HG03159 (cell line): ENCODE measurements around the gene DTNBP1.

Source experiments
- ATAC-seq: cut with Tn5 transposase; IDR thresholded peaks from one replicate; pipeline ENCODE4 v1.9.1; 2021; ENCODE audit warnings: mild to moderate bottlenecking, moderate library complexity; ENCODE audit not compliant: unreplicated experiment

The DTNBP1 gene

DNA sequence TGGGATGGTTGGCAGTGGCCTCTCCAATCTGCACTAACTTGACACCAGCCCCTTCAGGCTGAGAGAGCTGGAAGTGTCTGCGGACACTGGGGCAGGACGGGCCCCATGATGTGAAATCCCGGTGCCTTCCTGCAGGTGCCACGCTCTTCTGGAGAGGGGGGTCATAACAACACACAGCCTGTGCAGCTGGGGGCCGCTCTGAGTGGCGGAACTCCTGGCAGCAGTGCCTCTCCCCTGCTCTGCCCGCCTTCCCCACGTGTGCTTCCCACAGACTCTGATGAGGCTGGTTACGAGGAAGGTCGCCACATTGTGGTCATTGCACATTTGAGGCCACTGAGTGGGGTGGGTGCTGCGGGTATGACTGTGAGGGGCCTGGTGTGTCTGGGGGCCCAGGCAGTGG lies 145.2 kb downstream of the DTNBP1 start:
- ATAC-seq: no peak

- ATAC-seq: no peak
Observed at GRCh38 chr6:15516923-15517560, 145.8 kb downstream of the DTNBP1 start.

GRCh38 chr6:15516378-15516777 lies 146.4 kb downstream of the DTNBP1 start:
- no peak for ATAC-seq

- no peak for ATAC-seq
Observed at GRCh38 chr6:15515660-15516375, 147.0 kb downstream of the DTNBP1 start.

DNA sequence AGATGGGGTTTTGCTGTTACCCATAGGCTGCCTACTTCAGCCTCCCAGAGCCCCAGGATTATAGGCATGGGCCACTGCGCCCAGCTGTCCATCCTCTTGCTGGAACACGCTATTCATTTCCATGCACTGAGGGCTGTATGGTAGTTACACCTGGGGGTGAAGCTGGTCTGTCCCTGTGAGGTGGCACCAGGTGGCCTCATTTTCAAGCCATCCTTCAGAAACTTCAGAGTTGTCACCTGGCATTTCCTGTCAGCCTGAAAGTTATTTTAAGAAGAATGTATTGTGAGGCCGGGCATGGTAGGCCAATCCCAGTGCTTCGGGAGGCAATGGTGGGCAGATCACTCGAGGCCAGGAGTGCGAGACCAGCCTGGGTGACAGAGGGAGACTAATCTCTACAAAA lies 147.6 kb downstream of the DTNBP1 start:
- ATAC-seq: no peak

DNA sequence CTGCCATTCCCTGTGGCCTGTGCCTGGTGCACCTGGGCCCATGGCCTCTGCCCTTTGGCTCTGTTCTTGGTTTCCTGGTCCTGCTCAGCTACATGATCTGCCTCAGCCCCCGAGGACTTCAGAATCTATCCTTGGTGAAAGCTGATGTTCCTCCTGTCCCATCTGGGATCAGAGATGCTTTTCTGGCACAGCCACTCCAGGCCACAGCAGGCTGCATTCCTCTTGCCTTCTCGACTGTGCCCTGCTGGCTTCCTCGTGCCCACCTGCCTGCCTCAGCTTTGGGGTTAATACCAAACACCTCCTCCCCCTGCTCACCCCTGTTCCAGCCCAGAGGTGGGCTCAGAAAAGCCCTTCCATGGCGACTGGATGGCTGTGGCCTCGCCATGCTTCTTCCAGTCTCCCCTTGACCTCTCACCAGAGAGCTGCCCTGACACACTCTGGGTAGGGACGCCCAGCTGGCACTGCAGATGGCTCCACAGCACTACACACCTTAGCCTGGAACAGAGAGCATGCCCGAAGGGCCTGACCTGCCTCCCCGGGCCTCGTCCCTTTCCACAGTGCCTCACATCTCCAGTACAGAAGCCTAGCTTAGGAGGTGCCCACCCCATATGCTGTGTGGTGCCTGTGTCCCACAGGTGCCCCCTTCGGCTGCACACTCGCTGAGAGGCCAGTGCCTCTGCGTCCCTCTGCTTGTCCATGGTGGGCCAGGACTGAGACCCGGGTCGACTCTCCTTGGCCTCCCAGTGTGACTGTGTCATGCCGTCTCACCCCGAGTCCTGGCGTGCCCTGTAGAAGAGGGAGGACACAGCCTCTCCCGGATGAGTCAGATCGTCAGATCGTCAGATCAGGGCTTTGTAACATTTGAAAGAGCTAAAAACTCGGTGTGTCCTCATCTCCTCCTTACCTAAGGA lies 148.8 kb downstream of the DTNBP1 start:
- ATAC-seq: no peak

DNA sequence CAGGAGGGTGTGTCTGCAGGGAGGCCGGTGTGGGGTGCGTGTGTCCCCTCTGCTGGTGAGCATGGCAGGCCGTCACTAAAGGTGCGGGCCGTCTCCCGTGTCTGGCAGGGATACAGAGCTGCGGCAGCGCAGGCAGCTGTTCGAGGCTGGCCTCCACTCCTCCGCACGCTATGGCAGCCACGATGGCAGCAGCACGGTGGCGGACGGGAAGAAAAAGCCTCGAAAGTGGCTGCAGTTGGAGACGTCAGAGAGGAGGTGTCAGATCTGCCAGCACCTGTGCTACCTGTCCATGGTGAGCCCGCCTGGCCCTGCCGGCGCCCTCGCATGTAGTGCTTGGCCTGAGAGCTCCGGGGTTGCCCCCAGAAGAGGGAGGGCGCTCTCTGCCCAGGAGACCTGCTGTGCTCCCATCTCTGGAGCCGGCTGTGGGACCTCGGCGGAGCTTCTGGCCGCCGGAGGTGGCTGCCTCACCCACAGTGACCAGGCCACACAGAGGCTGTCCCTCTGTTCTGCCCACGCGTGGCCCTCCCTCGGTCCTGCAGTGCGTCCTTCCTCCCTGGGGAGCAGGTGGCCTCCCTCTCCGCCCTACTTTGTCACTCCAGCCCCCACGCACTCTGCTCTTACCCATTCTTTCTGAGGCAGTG lies 149.6 kb downstream of the DTNBP1 start:
- ATAC-seq: no peak

DNA sequence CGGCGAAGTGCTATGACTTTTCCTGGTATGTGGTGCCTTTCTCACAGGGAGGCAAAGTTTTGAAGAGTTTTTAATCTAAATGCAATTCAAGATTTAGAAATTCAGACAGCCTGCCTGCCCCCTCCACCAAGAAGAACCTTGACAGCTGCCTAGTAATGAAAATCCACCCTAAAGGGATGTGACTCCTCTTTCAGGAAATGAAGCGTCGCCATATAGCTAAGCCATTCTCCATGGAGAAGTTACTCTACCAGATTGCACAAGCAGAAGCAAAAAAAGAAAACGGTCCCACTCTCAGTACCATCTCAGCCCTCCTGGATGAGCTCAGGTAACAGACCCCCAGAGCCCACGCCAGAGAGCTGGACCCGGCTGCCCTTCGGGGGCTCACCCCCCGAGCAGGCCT lies 150.1 kb downstream of the DTNBP1 start:
- no peak for ATAC-seq

DNA sequence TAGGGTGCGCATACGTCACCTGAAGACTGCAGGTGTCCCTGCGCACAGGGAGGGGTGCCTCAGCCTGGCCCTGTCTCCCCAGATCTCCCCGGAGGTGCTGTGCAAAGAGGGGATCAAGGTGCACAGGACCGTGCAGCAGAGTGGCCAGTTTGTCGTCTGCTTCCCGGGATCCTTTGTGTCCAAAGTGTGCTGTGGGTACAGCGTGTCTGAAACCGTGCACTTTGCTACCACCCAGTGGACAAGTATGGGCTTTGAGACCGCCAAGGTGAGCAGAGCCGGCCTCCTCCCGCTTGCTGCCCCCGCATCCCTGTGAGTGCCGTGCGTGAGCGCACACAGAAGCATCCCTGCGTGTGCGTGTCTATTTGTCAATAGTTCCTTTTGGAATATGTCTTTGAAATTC lies 150.7 kb downstream of the DTNBP1 start:
- ATAC-seq: no peak

- ATAC-seq: no peak
Observed at GRCh38 chr6:15511248-15512125, 151.3 kb downstream of the DTNBP1 start.

- no peak for ATAC-seq
Observed at GRCh38 chr6:15510536-15511247, 152.1 kb downstream of the DTNBP1 start.

- no peak for ATAC-seq
Observed at GRCh38 chr6:15510121-15510520, 152.7 kb downstream of the DTNBP1 start.

GRCh38 chr6:15509335-15509933 lies 153.4 kb downstream of the DTNBP1 start:
- ATAC-seq: no peak

GRCh38 chr6:15508931-15509330 lies 153.9 kb downstream of the DTNBP1 start:
- no peak for ATAC-seq

- no peak for ATAC-seq
Observed at GRCh38 chr6:15508441-15508871, 154.4 kb downstream of the DTNBP1 start.

DNA sequence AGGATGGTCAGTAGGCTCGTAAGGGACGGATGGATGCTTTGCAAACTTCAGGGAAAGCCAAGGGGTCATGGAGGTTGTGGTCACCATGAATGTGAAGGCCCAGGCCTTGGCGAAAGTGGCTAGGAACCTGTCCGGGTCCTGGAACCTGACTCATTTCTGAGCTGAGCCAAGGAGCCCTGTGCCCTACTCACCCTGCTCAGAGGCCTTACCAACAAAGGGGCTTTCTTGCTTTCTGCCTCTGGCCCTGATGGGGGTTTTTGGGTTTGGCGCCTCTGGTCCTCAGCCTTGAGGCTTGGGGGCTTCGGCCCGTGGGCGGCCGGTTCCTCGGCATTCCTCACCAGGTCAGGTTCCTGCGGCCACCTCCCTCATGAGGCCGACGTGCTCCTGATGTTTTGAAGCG lies 155.1 kb downstream of the DTNBP1 start:
- no peak for ATAC-seq

DNA sequence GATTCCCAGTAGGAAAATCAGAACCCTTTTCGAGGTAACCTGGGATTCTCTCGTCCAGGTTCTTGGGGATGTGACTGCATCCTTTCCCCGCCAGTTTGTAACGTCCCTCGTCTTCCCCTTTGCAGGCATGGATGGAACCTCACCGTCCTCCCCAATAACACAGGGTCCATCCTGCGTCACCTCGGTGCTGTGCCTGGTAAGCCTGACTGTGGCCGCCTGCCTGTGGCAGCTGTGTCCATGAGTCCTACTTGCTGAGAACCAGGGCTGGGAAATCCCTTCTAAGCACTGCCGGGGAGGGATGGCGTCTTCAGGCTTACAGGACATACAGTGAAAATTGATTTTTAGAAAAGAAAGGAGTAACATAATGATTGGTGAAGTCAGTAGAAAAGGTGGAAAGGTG lies 155.6 kb downstream of the DTNBP1 start:
- ATAC-seq: no peak

DNA sequence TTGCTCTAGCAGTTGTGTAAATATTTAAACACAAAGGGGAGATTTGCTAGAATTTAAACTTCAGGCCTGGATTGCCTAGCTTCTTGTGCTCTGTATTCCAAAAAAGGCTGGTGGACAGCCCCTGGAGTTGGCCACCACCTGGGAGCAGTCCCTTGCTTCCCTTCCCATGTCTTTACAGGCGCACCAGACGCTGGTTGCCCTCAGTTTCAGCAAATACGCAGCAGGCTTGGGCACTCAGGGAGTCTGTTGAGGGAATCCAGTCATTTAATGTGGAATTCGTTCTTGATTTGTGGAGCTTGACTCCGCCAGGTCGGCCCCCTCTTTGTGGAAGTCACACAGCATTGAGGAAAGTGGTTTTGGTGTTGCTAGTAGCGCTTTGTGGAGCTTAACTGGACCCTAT lies 156.8 kb downstream of the DTNBP1 start:
- no peak for ATAC-seq

GRCh38 chr6:15505463-15505918 lies 157.3 kb downstream of the DTNBP1 start:
- ATAC-seq: no peak
